GM13976 (cell line): ENCODE measurements around the gene ZNF280A.

Source experiments
- DNase-seq: peaks from one replicate; pipeline ENCODE4 v3.0.0; 2012; ENCODE audit warnings: low spot score
- CTCF ChIP-seq: IDR thresholded peaks from 2 replicates; pipeline ENCODE4 v1.5.1; 2012; ENCODE audit warnings: borderline replicate concordance, mild to moderate bottlenecking; ENCODE audit not compliant: insufficient read depth; ENCODE audit errors: extremely low read depth, missing control alignments, control extremely low read depth
- in situ Hi-C: fragments of 300-500 bp; cut with MboI; formaldehyde crosslinking; loops from one replicate; pipeline ENCODE4 v1.12.0; 2022; ENCODE audit warnings: low sequenced_read_pairs, mixed read lengths, inconsistent platforms; ENCODE audit not compliant: unreplicated experiment

ZNF280A gene

GRCh38 chr22:22552630-22553029, 32.6 kb upstream of the ZNF280A start:
- peak; percentile 54 for DNase-seq
- no peak for TF ChIP-seq CTCF
- in situ Hi-C loops: no loop called here

GRCh38 chr22:22550789-22551434, 30.8 kb upstream of the ZNF280A start:
- TF ChIP-seq CTCF: no peak
- DNase-seq: no peak
- in situ Hi-C loops: no loop called here

- TF ChIP-seq CTCF: no peak
- no peak for DNase-seq
- in situ Hi-C loops: no loop called here
Measured at GRCh38 chr22:22548910-22549309, 28.8 kb upstream of the ZNF280A start.

- in situ Hi-C loops: no loop called here
Measured at GRCh38 chr22:22548317-22548716, 28.2 kb upstream of the ZNF280A start.

GRCh38 chr22:22547692-22548300, 27.7 kb upstream of the ZNF280A start:
- no peak for DNase-seq
- in situ Hi-C loops: no loop called here
- no peak for TF ChIP-seq CTCF

More at GRCh38 chr22:22548317-22548716, 28.2 kb upstream of the ZNF280A start:
- DNase-seq: no peak
- no peak for TF ChIP-seq CTCF

GRCh38 chr22:22547226-22547625, 27.2 kb upstream of the ZNF280A start:
- in situ Hi-C loops: no loop called here
- no peak for DNase-seq
- no peak for TF ChIP-seq CTCF
